ENCODE results near the gene VRK2. TPM values are rescaled to one million over a fixed set of nuclear protein-coding genes. Genes with fewer than 3 reads are reported as not detected.

Gene VRK2
- total and polyA plus RNA-seq, 8 donors = 4.7 to 18.1 (median 13.3) TPM

GRCh38 chr2:58044145-58044544, 2.5 kb upstream of the VRK2 start:
- 93 to 95% methylated on average over 3 of the region's 3 CpGs for WGBS, 2 donors
- no peak overlapping the region for H3K27ac ChIP-seq
- no peak overlapping the region for H3K4me3 ChIP-seq
- ATAC-seq = no peak
- no peaks in the 10 kb centered on the region for H3K9me3 ChIP-seq
- DNase-seq = no peak
- no peak for TF ChIP-seq CTCF (IDR thresholded peaks at IDR 0.05)
- H3K4me1 ChIP-seq = peaks cover 6 to 34% (median 7%) of the 10 kb centered on the region in 3 donors
- no peaks in the 10 kb centered on the region for H3K36me3 ChIP-seq
- H3K27me3 ChIP-seq = no peaks in the 10 kb centered on the region
- no peak for FAIRE-seq
- intact Hi-C loops (cut with DNase I) = no loop called here

GRCh38 chr2:58045580-58046334, 849 bp upstream of the VRK2 start:
- TF ChIP-seq CTCF (IDR thresholded peaks at IDR 0.05) = no peak
- peak overlapping the region; percentile 82 to 95 (median 88) for H3K27ac ChIP-seq
- no peak for FAIRE-seq
- peak in 4 of 6 donors; percentile 11 to 43 (median 22) for DNase-seq
- ATAC-seq = no peak
- H3K4me3 ChIP-seq = peak overlapping the region; percentile 54 to 80 (median 66)
- H3K4me1 ChIP-seq = peaks cover 6 to 38% (median 7%) of the 10 kb centered on the region in 3 donors
- no peaks in the 10 kb centered on the region for H3K27me3 ChIP-seq
- intact Hi-C loops (cut with DNase I) = no loop called here
- WGBS, 2 donors = 47 to 54% methylated on average over 17 of the region's 17 CpGs
- H3K36me3 ChIP-seq = no peaks in the 10 kb centered on the region
- no peaks in the 10 kb centered on the region for H3K9me3 ChIP-seq

- Histone ChIP-seq H3K4me3 (peak overlapping the region; percentile 54 to 80 (median 66)), H3K9me3 (no peaks in the 10 kb centered on the region), H3K4me1 (peaks cover 6 to 38% (median 7%) of the 10 kb centered on the region in 3 donors), H3K27me3 (no peaks in the 10 kb centered on the region), H3K27ac (peak overlapping the region; percentile 82 to 95 (median 88)), H3K36me3 (no peaks in the 10 kb centered on the region)
- intact Hi-C loops (cut with DNase I) = no loop called here
- WGBS, 2 donors = 1% methylated on average over 14 of the region's 14 CpGs
- DNase-seq (no peak), ATAC-seq (peak; percentile 23 to 59 (median 49)), FAIRE-seq (no peak)
- no peak for TF ChIP-seq CTCF (IDR thresholded peaks at IDR 0.05)
Observed at GRCh38 chr2:58046335-58046584, 346 bp upstream of the VRK2 start.

GRCh38 chr2:58047373-58047935, 848 bp downstream of the VRK2 start:
- peak in 2 of 4 donors; percentile 29 to 33 for ATAC-seq
- Histone ChIP-seq H3K4me1 (peaks cover 3 to 33% (median 7%) of the 10 kb centered on the region in 3 donors), H3K9me3 (no peaks in the 10 kb centered on the region), H3K27ac (peak overlapping the region; percentile 82 to 95 (median 88)), H3K4me3 (peak overlapping the region; percentile 54 to 80 (median 66)), H3K27me3 (no peaks in the 10 kb centered on the region), H3K36me3 (no peaks in the 10 kb centered on the region)
- whole genome bisulfite sequencing, 2 donors = 10 to 11% methylated on average over 13 of the region's 13 CpGs
- DNase-seq = no peak
- no peak for FAIRE-seq
- TF ChIP-seq CTCF (IDR thresholded peaks at IDR 0.05) = no peak
- intact Hi-C loops (cut with DNase I) = no loop called here

GRCh38 chr2:58047961-58048360, 1.4 kb downstream of the VRK2 start:
- ATAC-seq = no peak
- Histone ChIP-seq H3K27ac (no peak overlapping the region), H3K9me3 (no peaks in the 10 kb centered on the region), H3K4me1 (peaks cover 3 to 28% (median 7%) of the 10 kb centered on the region in 3 donors), H3K4me3 (peak overlapping the region in 2 of 4 donors; percentile 69 to 80), H3K27me3 (no peaks in the 10 kb centered on the region), H3K36me3 (no peaks in the 10 kb centered on the region)
- FAIRE-seq = no peak
- WGBS, 2 donors = 34 to 46% methylated on average over 3 of the region's 3 CpGs
- no peak for TF ChIP-seq CTCF (IDR thresholded peaks at IDR 0.05)
- intact Hi-C loops (cut with DNase I) = no loop called here
- no peak for DNase-seq

Measured in pancreas (tissue), 10 donors.